Activated CD4-positive, CD25-positive, alpha-beta regulatory T cell treated with anti-CD3 and anti-CD28 coated beads, Interleukin-2, amount 50 U/mL, for 24 hours (primary cell): ENCODE results near the gene SPHK1.

Experiments used
- ATAC-seq, 2 donors: fragments of 150-1000 bp; cut with Tn5 transposase; one replicate each; pipeline ENCODE4 v1.10.0; 2021; ENCODE audit warnings: mild to moderate bottlenecking in 1 of 2, moderate library complexity in 1 of 2

The SPHK1 gene

DNA sequence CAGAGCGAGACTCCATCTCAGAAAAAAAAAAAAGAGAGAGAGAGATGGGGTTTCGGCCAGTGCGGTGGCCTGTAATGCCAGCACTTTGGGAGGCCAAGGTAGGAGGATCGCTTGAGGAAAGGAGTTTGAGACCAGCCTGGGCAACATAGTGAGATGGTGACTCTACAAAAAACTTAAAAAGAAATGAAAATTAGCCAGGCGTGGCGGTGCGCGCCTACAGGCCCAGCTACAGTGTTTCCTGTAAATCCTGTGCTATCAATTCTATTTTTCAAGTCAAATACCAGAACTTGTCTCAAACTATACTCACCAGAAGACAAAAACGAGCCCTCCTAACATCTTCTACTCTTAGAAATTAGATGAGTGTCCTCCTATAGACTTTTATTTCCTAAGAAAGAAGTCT, 49.3 kb downstream of the SPHK1 start:
- ATAC-seq = no peak

DNA sequence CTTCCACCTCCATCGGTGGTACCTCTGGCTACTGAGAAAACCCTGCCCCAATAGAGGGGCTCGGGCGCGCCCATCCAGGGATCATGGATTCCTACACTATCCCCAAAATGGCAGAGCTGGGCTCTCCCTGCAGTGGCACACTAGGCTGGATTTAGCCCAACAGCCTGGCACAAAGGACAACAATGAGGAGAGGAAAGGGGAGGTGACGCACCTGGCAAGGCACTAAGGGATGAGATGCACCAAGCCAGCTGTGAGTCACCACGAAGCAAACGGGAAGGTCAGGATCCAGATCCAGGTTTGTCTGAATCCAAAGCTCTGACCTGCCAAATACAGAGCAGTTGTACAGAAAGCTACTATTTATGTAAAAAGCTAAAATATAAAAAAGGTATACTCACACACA, 50.5 kb downstream of the SPHK1 start:
- ATAC-seq = no peak

DNA sequence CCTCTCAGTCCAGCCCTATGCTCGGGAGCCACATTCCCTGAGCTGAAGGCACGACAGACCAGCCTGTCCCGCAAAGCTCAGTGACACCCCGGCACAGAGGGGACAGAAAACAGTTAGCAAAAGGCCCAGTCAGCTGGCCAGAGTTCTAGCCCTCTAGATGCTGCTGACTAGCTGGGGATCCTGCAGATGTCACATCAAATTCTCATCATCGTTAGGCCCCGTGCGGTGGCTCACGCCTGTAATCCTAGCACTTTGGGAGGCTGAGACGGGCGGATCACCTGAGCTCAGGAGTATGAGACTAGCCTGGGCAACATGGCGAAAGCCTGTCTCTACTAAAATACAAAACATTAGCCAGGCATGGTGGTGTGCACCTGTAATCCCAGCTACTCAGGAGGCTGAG, 51.3 kb downstream of the SPHK1 start:
- ATAC-seq = no peak
